SH-SY5Y (cell line): ENCODE results near the gene TRIM28.

Experiments
- GATA2 ChIP-seq: IDR thresholded peaks from 2 replicates; pipeline ENCODE4 v1.6.1; 2011; ENCODE audit warnings: mild to moderate bottlenecking, low read depth, low read length
- GATA3 ChIP-seq: IDR thresholded peaks from 2 replicates; pipeline ENCODE4 v1.6.1; 2011; ENCODE audit warnings: low read depth, mild to moderate bottlenecking, low read length, moderate library complexity

GRCh38 chr19:58572026-58572817, 28.4 kb downstream of the TRIM28 start:
- no peak for TF ChIP-seq GATA2
- TF ChIP-seq GATA3 = no peak
